H9 (cell line): ENCODE results near the gene FAHD2A. TPM values are rescaled to one million over a fixed set of nuclear protein-coding genes. Genes with fewer than 3 reads are reported as not detected.
"Not testable (repeated sequence)": the region's sequence is repeated elsewhere in the genome, so short reads cannot be mapped to it uniquely, and the experiment has no call there.

ENCODE experiments used
- DNase-seq: peaks from one replicate; pipeline ENCODE4 v3.0.0-alpha.2; 2017
- H2AFZ ChIP-seq: one replicate; pipeline ENCODE4 v1.6.1; 2013; ENCODE audit warnings: mild to moderate bottlenecking, low read length, control low read depth, moderate library complexity
- H2AK5ac ChIP-seq: 2 replicates; pipeline ENCODE4 v1.6.1; 2013; ENCODE audit warnings: low read length, control low read depth, mixed read lengths; ENCODE audit not compliant: insufficient read length
- H2BK120ac ChIP-seq: one replicate; pipeline ENCODE4 v1.6.1; 2013; ENCODE audit warnings: low read depth, mild to moderate bottlenecking, low read length, control low read depth, inconsistent platforms; ENCODE audit not compliant: poor library complexity, severe bottlenecking
- H2BK12ac ChIP-seq: 2 replicates; pipeline ENCODE4 v1.6.1; 2013; ENCODE audit warnings: low read length, control low read depth, mixed read lengths, low read depth; ENCODE audit not compliant: insufficient read length
- H2BK15ac ChIP-seq: 2 replicates; pipeline ENCODE4 v1.6.1; 2013; ENCODE audit warnings: low read depth, low read length, control low read depth
- H2BK20ac ChIP-seq: one replicate; pipeline ENCODE4 v1.6.1; 2013; ENCODE audit warnings: low read depth, mild to moderate bottlenecking, low read length, control low read depth, inconsistent platforms; ENCODE audit not compliant: poor library complexity, severe bottlenecking
- H2BK5ac ChIP-seq: 2 replicates; pipeline ENCODE4 v1.6.1; 2013; ENCODE audit warnings: low read length, control low read depth, mixed read lengths; ENCODE audit not compliant: insufficient read length
- H3K14ac ChIP-seq: 2 replicates; pipeline ENCODE4 v1.6.1; 2013; ENCODE audit warnings: low read length, control low read depth; ENCODE audit not compliant: insufficient read depth
- H3K18ac ChIP-seq: 2 replicates; pipeline ENCODE4 v1.6.1; 2013; ENCODE audit warnings: low read depth, mild to moderate bottlenecking, mixed read lengths, low read length, control low read depth; ENCODE audit not compliant: insufficient read length
- H3K23ac ChIP-seq: 2 replicates; pipeline ENCODE4 v1.6.1; 2013; ENCODE audit warnings: low read length, control low read depth, mixed read lengths, low read depth; ENCODE audit not compliant: insufficient read length
- H3K23me2 ChIP-seq: 2 replicates; pipeline ENCODE4 v1.6.1; 2013; ENCODE audit warnings: low read depth, mild to moderate bottlenecking, mixed read lengths, low read length, control low read depth; ENCODE audit not compliant: insufficient read length, poor library complexity, severe bottlenecking
- H3K27ac ChIP-seq: 2 replicates; pipeline ENCODE4 v1.5.1; 2013; ENCODE audit warnings: low read length, control low read depth, mixed read lengths, low read depth; ENCODE audit not compliant: insufficient read length
- H3K27me3 ChIP-seq: 2 replicates; pipeline ENCODE4 v1.6.1; 2013; ENCODE audit warnings: low read length, control low read depth, inconsistent platforms; ENCODE audit not compliant: insufficient read depth
- H3K4ac ChIP-seq: 2 replicates; pipeline ENCODE4 v1.6.1; 2013; ENCODE audit warnings: low read depth, mild to moderate bottlenecking, control low read depth, inconsistent platforms, low read length, moderate library complexity
- H3K4me1 ChIP-seq: 2 replicates; pipeline ENCODE4 v1.6.1; 2013; ENCODE audit warnings: low read length, control low read depth, inconsistent platforms; ENCODE audit not compliant: insufficient read depth
- H3K4me2 ChIP-seq: 2 replicates; pipeline ENCODE4 v1.6.1; 2013; ENCODE audit warnings: low read length, control low read depth, mixed read lengths; ENCODE audit not compliant: insufficient read length, insufficient read depth
- H3K56ac ChIP-seq: 2 replicates; pipeline ENCODE4 v1.6.1; 2013; ENCODE audit warnings: low read depth, mild to moderate bottlenecking, mixed read lengths, low read length, control low read depth; ENCODE audit not compliant: insufficient read length
- H3K79me1 ChIP-seq: 2 replicates; pipeline ENCODE4 v1.6.1; 2013; ENCODE audit warnings: low read depth, mild to moderate bottlenecking, moderate library complexity, low read length, control low read depth, inconsistent platforms; ENCODE audit not compliant: insufficient read depth, poor library complexity, severe bottlenecking
- H3K79me2 ChIP-seq: 2 replicates; pipeline ENCODE4 v1.6.1; 2013; ENCODE audit warnings: low read length, control low read depth, inconsistent platforms; ENCODE audit not compliant: insufficient read depth
- H3K9ac ChIP-seq: 2 replicates; pipeline ENCODE4 v1.6.1; 2013; ENCODE audit warnings: low read length, control low read depth, mixed read lengths; ENCODE audit not compliant: insufficient read length; ENCODE audit errors: extremely low read depth
- H3K9me3 ChIP-seq: one replicate; pipeline ENCODE4 v1.6.1; 2013; ENCODE audit warnings: low read depth, low read length, inconsistent platforms; ENCODE audit not compliant: control insufficient read depth
- H3T11ph ChIP-seq: one replicate; pipeline ENCODE4 v1.6.1; 2013; ENCODE audit warnings: mild to moderate bottlenecking, low read length, control low read depth, inconsistent platforms
- H4K20me1 ChIP-seq: one replicate; pipeline ENCODE4 v1.6.1; 2013; ENCODE audit not compliant: control insufficient read depth, insufficient read length, insufficient read depth
- H4K5ac ChIP-seq: 2 replicates; pipeline ENCODE4 v1.6.1; 2013; ENCODE audit warnings: low read depth, mild to moderate bottlenecking, mixed read lengths, low read length, control low read depth; ENCODE audit not compliant: insufficient read length
- H4K8ac ChIP-seq: replicated peaks from 2 replicates; pipeline ENCODE4 v1.6.1; 2013; ENCODE audit warnings: low read length, control low read depth, mixed read lengths, low read depth; ENCODE audit not compliant: insufficient read length
- H4K91ac ChIP-seq: 2 replicates; pipeline ENCODE4 v1.6.1; 2013; ENCODE audit warnings: low read depth, mild to moderate bottlenecking, moderate library complexity, mixed read lengths, low read length, control low read depth; ENCODE audit not compliant: insufficient read length
- H3K27ac Mint-ChIP-seq, 3 experiments: 2 replicates in 2 of 3; 3 replicates in 1 of 3; pipeline ENCODE4 v1.8.0; 2020 to 2021; ENCODE audit warnings: mixed read lengths in 3 of 3, mild to moderate bottlenecking in 1 of 3, moderate library complexity in 1 of 3
- H3K27me3 Mint-ChIP-seq: 2 replicates; pipeline ENCODE4 v1.8.0; 2021; ENCODE audit warnings: low read depth, mild to moderate bottlenecking, moderate library complexity, mixed read lengths
- H3K36me3 Mint-ChIP-seq, 3 experiments: 2 replicates in 2 of 3; 3 replicates in 1 of 3; pipeline ENCODE4 v1.8.0; 2020 to 2021; ENCODE audit warnings: low read depth in 3 of 3, mixed read lengths in 3 of 3; ENCODE audit not compliant: insufficient read depth in 1 of 3
- H3K4me1 Mint-ChIP-seq, 2 experiments: 2 replicates each; pipeline ENCODE4 v1.8.0; 2020; ENCODE audit warnings: mixed read lengths in 2 of 2
- H3K4me3 Mint-ChIP-seq, 2 experiments: 2 replicates in 1 of 2; 3 replicates in 1 of 2; pipeline ENCODE4 v1.8.0; 2020 to 2021; ENCODE audit warnings: mild to moderate bottlenecking in 2 of 2, mixed read lengths in 2 of 2, moderate library complexity in 1 of 2
- H3K9me3 Mint-ChIP-seq, 2 experiments: 2 replicates in 1 of 2; 3 replicates in 1 of 2; pipeline ENCODE4 v1.8.0; 2020; ENCODE audit warnings: mild to moderate bottlenecking in 2 of 2, mixed read lengths in 2 of 2, moderate library complexity in 1 of 2
- WGBS: extraction: QIAGEN DNeasy Blood & Tissue Kit; methylation state at CpG from one replicate; pipeline ENCODE4 v1.1.7; 2013; ENCODE audit warnings: missing lambda C conversion rate, low lambda C conversion rate, mixed read lengths; ENCODE audit not compliant: insufficient read length; ENCODE audit errors: extremely low coverage; 5-methylcytosine and 5-hydroxymethylcytosine counted together
- total RNA-seq: library from RNA; stranded (reverse); gene quantifications from 2 replicates; pipeline ENCODE4 v1.2.1, GENCODE V29; 2021

The FAHD2A gene
- total RNA-seq, 1 experiment from 2014 or later, result 39.8 TPM

- H4K91ac ChIP-seq, DNase-seq, H3K79me1 ChIP-seq, H3K18ac ChIP-seq, H3K4me1 ChIP-seq, H3K23ac ChIP-seq, H3K4me3 Mint-ChIP-seq, H3K27ac Mint-ChIP-seq, H4K8ac ChIP-seq, H3K4me2 ChIP-seq, H3K27ac ChIP-seq, H4K5ac ChIP-seq, H3K79me2 ChIP-seq, H2AK5ac ChIP-seq, H3K9me3 ChIP-seq, H2BK120ac ChIP-seq, H3K14ac ChIP-seq, H3K36me3 Mint-ChIP-seq, H3K56ac ChIP-seq, H3K4me1 Mint-ChIP-seq, H3K4ac ChIP-seq, H2BK15ac ChIP-seq, H3K9me3 Mint-ChIP-seq, H3K23me2 ChIP-seq, H2BK5ac ChIP-seq, H2AFZ ChIP-seq, H4K20me1 ChIP-seq, H2BK12ac ChIP-seq, H3K27me3 ChIP-seq, H2BK20ac ChIP-seq, H3T11ph ChIP-seq, H3K9ac ChIP-seq: not testable (repeated sequence)
- peaks cover 25% of the 10 kb centered on the region for H3K27me3 Mint-ChIP-seq
- WGBS, result no CpG with 5 or more reads among the region's 8 CpGs
Observed at GRCh38 chr2:95429748-95430467, 27.4 kb downstream of the FAHD2A start.

GRCh38 chr2:95433373-95433772 is 30.9 kb downstream of the FAHD2A start:
- H3K4me2 ChIP-seq, H3K4ac ChIP-seq, H3K4me3 Mint-ChIP-seq, H4K5ac ChIP-seq, H4K91ac ChIP-seq, H3K23ac ChIP-seq, H3K79me1 ChIP-seq, H2BK12ac ChIP-seq, H2AFZ ChIP-seq, H3K27me3 ChIP-seq, H3K79me2 ChIP-seq, H3K27ac ChIP-seq, H3K9ac ChIP-seq, H3K14ac ChIP-seq, H4K20me1 ChIP-seq, H3K27ac Mint-ChIP-seq, H3K23me2 ChIP-seq, H2BK120ac ChIP-seq, H3T11ph ChIP-seq, H3K56ac ChIP-seq, H3K4me1 Mint-ChIP-seq, DNase-seq, H4K8ac ChIP-seq, H3K36me3 Mint-ChIP-seq, H3K9me3 Mint-ChIP-seq, H3K4me1 ChIP-seq, H2BK5ac ChIP-seq, H2AK5ac ChIP-seq, H2BK15ac ChIP-seq, H3K18ac ChIP-seq, H2BK20ac ChIP-seq, H3K9me3 ChIP-seq: not testable (repeated sequence)
- no CpG with 5 or more reads among the region's 4 CpGs for WGBS
- H3K27me3 Mint-ChIP-seq, result peaks cover 10% of the 10 kb centered on the region
